Measurements from ENCODE around the gene RNF5. TPM values are rescaled to one million over a fixed set of nuclear protein-coding genes. Genes with fewer than 3 reads are reported as not detected.

Gene RNF5
- total and polyA plus RNA-seq, 9 of the 15 experiments (the other 6 are each of a cell fraction or from before 2014, with no cell fraction given), result 62.2 to 245 (median 129) TPM

DNA sequence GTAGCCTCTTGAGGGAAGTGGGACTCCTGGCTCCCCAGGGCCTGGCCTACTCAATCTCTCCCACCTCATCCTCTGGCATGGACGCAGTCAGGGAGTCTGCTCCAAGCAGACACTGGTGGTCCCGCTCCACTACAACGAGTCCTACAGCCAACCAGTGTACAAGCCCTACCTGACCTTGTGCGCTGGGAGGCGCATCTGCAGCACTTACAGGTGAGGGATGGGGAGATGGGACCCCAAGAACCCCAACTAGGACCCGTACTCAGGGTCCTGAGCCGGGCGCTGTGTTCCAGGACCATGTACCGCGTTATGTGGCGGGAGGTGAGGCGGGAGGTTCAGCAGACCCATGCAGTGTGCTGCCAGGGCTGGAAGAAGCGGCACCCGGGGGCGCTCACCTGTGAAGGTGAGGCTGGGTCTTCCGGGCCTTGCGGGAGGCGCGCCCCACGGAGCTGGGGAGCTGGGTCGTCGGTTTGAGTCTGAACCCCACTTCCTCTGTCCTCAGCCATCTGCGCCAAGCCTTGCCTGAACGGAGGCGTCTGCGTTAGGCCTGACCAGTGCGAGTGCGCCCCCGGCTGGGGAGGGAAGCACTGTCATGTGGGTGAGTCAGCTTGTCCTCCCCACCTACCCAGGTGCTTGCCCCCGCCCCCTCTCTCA is 11.7 kb upstream of the RNF5 start (continued):
- TF ChIP-seq BCLAF1 (IDR thresholded peaks at IDR 0.05; ENCODE audit: borderline replicate concordance in 1 of 2, control insufficient read depth in 1 of 2, low read depth in 2 of 2, low read length in 1 of 2) (no peak), CCNT2 (IDR thresholded peaks at IDR 0.05; ENCODE audit: borderline replicate concordance, extremely low read depth, insufficient read length, low read depth, low read length) (peak; percentile 27), NCOA6 (IDR thresholded peaks at IDR 0.05) (no peak), DDX20 (tag; IDR thresholded peaks at IDR 0.05; ENCODE audit: low read depth) (no peak), HNRNPL (IDR thresholded peaks at IDR 0.05; ENCODE audit: low read depth, low read length) (0 out of 2 replicates have a peak, but pooled peaks have one; percentile 17), RREB1 (CRISPR knock-in tag; IDR thresholded peaks at IDR 0.05) (no peak), KLF13 (tag; IDR thresholded peaks at IDR 0.05; ENCODE audit: borderline replicate concordance, low read depth) (no peak), RBFOX2 (IDR thresholded peaks at IDR 0.05; ENCODE audit: low read depth, low read length) (peak; percentile 61; the same call in 1 of the 2 replicates), JUND (IDR thresholded peaks at IDR 0.05; ENCODE audit: borderline replicate concordance, low read depth, low read length) (peak; percentile 60; the same call in 1 of the 2 replicates), JUND (tag; IDR thresholded peaks at IDR 0.05; ENCODE audit: borderline replicate concordance, low read depth, low read length) (no peak; the same call in 2 of the 3 replicates), RUNX1 (IDR thresholded peaks at IDR 0.05; ENCODE audit: low read depth) (0 out of 2 replicates have a peak, but pooled peaks have one; percentile 9)
- TF ChIP-seq, protein P1, sequence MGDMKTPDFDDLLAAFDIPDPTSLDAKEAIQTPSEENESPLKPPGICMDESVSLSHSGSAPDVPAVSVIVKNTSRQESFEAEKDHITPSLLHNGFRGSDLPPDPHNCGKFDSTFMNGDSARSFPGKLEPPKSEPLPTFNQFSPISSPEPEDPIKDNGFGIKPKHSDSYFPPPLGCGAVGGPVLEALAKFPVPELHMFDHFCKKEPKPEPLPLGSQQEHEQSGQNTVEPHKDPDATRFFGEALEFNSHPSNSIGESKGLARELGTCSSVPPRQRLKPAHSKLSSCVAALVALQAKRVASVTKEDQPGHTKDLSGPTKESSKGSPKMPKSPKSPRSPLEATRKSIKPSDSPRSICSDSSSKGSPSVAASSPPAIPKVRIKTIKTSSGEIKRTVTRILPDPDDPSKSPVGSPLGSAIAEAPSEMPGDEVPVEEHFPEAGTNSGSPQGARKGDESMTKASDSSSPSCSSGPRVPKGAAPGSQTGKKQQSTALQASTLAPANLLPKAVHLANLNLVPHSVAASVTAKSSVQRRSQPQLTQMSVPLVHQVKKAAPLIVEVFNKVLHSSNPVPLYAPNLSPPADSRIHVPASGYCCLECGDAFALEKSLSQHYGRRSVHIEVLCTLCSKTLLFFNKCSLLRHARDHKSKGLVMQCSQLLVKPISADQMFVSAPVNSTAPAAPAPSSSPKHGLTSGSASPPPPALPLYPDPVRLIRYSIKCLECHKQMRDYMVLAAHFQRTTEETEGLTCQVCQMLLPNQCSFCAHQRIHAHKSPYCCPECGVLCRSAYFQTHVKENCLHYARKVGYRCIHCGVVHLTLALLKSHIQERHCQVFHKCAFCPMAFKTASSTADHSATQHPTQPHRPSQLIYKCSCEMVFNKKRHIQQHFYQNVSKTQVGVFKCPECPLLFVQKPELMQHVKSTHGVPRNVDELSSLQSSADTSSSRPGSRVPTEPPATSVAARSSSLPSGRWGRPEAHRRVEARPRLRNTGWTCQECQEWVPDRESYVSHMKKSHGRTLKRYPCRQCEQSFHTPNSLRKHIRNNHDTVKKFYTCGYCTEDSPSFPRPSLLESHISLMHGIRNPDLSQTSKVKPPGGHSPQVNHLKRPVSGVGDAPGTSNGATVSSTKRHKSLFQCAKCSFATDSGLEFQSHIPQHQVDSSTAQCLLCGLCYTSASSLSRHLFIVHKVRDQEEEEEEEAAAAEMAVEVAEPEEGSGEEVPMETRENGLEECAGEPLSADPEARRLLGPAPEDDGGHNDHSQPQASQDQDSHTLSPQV (IDR thresholded peaks at IDR 0.05), result no peak

All from K562 (cell line).